ENCODE measurements around the gene TSN. TPM values are rescaled to one million over a fixed set of nuclear protein-coding genes. Genes with fewer than 3 reads are reported as not detected.
A peak's percentile ranks its signal among the peaks of the same experiment; 100 is the strongest.

Gene TSN
- total RNA-seq, 1 experiment from 2014 or later: 102 TPM

- Histone ChIP-seq H4K8ac (replicated peaks; ENCODE audit: insufficient read length, low read depth, low read length) (no peak overlapping the region), H2BK120ac (ENCODE audit: low read depth, low read length, poor library complexity, severe bottlenecking) (no peak overlapping the region), H3K14ac (ENCODE audit: insufficient read depth, low read length) (no peak overlapping the region), H2BK12ac (ENCODE audit: insufficient read length, low read depth, low read length) (no peak overlapping the region), H3K27ac (ENCODE audit: insufficient read length, low read depth, low read length) (no peak overlapping the region), H2BK5ac (ENCODE audit: insufficient read length, low read length) (no peak overlapping the region), H3K79me2 (ENCODE audit: insufficient read depth, low read length) (no peaks in the 10 kb centered on the region), H3T11ph (ENCODE audit: low read length) (no peak overlapping the region), H3K79me1 (ENCODE audit: insufficient read depth, low read depth, low read length, poor library complexity, severe bottlenecking) (no peaks in the 10 kb centered on the region), H3K4me2 (ENCODE audit: insufficient read depth, insufficient read length, low read length) (no peak overlapping the region), H3K27me3 (ENCODE audit: insufficient read depth, low read length) (no peaks in the 10 kb centered on the region), H4K5ac (ENCODE audit: insufficient read length, low read depth, low read length) (no peak overlapping the region), H2AK5ac (ENCODE audit: insufficient read length, low read length) (no peak overlapping the region), H4K91ac (ENCODE audit: insufficient read length, low read depth, low read length) (no peak overlapping the region), H2BK15ac (ENCODE audit: low read depth, low read length) (no peak overlapping the region), H3K56ac (ENCODE audit: insufficient read length, low read depth, low read length) (no peak overlapping the region), H3K4ac (ENCODE audit: low read depth, low read length) (no peak overlapping the region), H3K18ac (ENCODE audit: insufficient read length, low read depth, low read length) (no peak overlapping the region), H2AFZ (ENCODE audit: low read length) (no peak overlapping the region), H3K9ac (ENCODE audit: extremely low read depth, insufficient read length, low read length) (no peak overlapping the region), H3K9me3 (ENCODE audit: control insufficient read depth, low read depth, low read length) (no peaks in the 10 kb centered on the region), H3K23ac (ENCODE audit: insufficient read length, low read depth, low read length) (no peak overlapping the region), H3K23me2 (ENCODE audit: insufficient read length, low read depth, low read length, poor library complexity, severe bottlenecking) (no peaks in the 10 kb centered on the region), H2BK20ac (ENCODE audit: low read depth, low read length, poor library complexity, severe bottlenecking) (no peak overlapping the region), H4K20me1 (ENCODE audit: control insufficient read depth, insufficient read depth, insufficient read length) (peaks cover under 1% of the 10 kb centered on the region), H3K4me1 (ENCODE audit: insufficient read depth, low read length) (peaks cover 3% of the 10 kb centered on the region; the same call in 1 of the 2 replicates)
- no peaks in the 10 kb centered on the region for H3K27me3 Mint-ChIP-seq (ENCODE audit: low read depth)
- H3K27ac Mint-ChIP-seq: peak overlapping the region; percentile 35 to 93 (median 80); a peak in 5 of 7 replicates
- no peaks in the 10 kb centered on the region for H3K9me3 Mint-ChIP-seq
- no peak for TF ChIP-seq CTCF (conservative IDR thresholded peaks at IDR 0.05)
- DNase-seq: no peak
- WGBS (ENCODE audit: extremely low coverage, insufficient read length, low lambda C conversion rate): no CpG with 5 or more reads among the region's 6 CpGs
- H3K36me3 Mint-ChIP-seq (ENCODE audit: insufficient read depth in 1 of 3, low read depth in 3 of 3): peaks cover 3 to 20% (median 9%) of the 10 kb centered on the region in 3 experiments; a peak in 5 of 7 replicates
- H3K4me3 Mint-ChIP-seq: no peak overlapping the region
- H3K4me1 Mint-ChIP-seq: peaks cover 3 to 13% of the 10 kb centered on the region in 2 experiments; a peak in 2 of 4 replicates
These were observed 16.7 kb downstream of the TSN start for GRCh38 chr2:121771976-121772742.
